Progenitor cell of endocrine pancreas (in vitro differentiated cells): ENCODE data around the gene TP53RK. TPM values are rescaled to one million over a fixed set of nuclear protein-coding genes. Genes with fewer than 3 reads are reported as not detected.

Experiments used
- DNase-seq: peaks from one replicate; pipeline ENCODE4 v3.0.0; 2021; ENCODE audit warnings: low spot score; ENCODE audit not compliant: unreplicated experiment
- H3K27ac Mint-ChIP-seq: 2 replicates; pipeline ENCODE4 v1.8.0; 2021; ENCODE audit warnings: mild to moderate bottlenecking, moderate library complexity, mixed read lengths
- H3K27me3 Mint-ChIP-seq: 2 replicates; pipeline ENCODE4 v1.8.0; 2021; ENCODE audit warnings: mixed read lengths
- H3K36me3 Mint-ChIP-seq: 2 replicates; pipeline ENCODE4 v1.8.0; 2022; ENCODE audit warnings: mixed read lengths; ENCODE audit not compliant: insufficient read depth
- H3K4me1 Mint-ChIP-seq: 2 replicates; pipeline ENCODE4 v1.8.0; 2021; ENCODE audit warnings: low read depth, mixed read lengths
- H3K4me3 Mint-ChIP-seq: 2 replicates; pipeline ENCODE4 v1.8.0; 2021; ENCODE audit warnings: low read depth, mild to moderate bottlenecking, moderate library complexity, mixed read lengths
- H3K9me3 Mint-ChIP-seq: 2 replicates; pipeline ENCODE4 v1.8.0; 2021; ENCODE audit warnings: low read depth, mixed read lengths
- total RNA-seq: library from RNA; stranded (reverse); gene quantifications from 2 replicates; pipeline ENCODE4 v1.2.1, GENCODE V29; 2021
- TF ChIP-seq, protein P1 (sequence below): fragments of 200-600 bp; sonication (generic); IDR thresholded peaks from one replicate; pipeline ENCODE4 v1.5.0; 2021; ENCODE audit warnings: antibody characterized with exemption, mild to moderate bottlenecking; ENCODE audit not compliant: unreplicated experiment

The TP53RK gene
- total RNA-seq, 1 donor from 2014 or later = 11.5 TPM

- Mint-ChIP-seq H3K36me3 (no peaks in the 10 kb centered on the region), H3K4me3 (no peak overlapping the region), H3K27me3 (no peaks in the 10 kb centered on the region), H3K4me1 (peaks cover 3% of the 10 kb centered on the region), H3K27ac (no peak overlapping the region), H3K9me3 (no peaks in the 10 kb centered on the region)
- TF ChIP-seq, protein P1, sequence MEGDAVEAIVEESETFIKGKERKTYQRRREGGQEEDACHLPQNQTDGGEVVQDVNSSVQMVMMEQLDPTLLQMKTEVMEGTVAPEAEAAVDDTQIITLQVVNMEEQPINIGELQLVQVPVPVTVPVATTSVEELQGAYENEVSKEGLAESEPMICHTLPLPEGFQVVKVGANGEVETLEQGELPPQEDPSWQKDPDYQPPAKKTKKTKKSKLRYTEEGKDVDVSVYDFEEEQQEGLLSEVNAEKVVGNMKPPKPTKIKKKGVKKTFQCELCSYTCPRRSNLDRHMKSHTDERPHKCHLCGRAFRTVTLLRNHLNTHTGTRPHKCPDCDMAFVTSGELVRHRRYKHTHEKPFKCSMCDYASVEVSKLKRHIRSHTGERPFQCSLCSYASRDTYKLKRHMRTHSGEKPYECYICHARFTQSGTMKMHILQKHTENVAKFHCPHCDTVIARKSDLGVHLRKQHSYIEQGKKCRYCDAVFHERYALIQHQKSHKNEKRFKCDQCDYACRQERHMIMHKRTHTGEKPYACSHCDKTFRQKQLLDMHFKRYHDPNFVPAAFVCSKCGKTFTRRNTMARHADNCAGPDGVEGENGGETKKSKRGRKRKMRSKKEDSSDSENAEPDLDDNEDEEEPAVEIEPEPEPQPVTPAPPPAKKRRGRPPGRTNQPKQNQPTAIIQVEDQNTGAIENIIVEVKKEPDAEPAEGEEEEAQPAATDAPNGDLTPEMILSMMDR = no peak
- DNase-seq = no peak
Observed at GRCh38 chr20:46637020-46637419, 52.2 kb downstream of the TP53RK start.

DNA sequence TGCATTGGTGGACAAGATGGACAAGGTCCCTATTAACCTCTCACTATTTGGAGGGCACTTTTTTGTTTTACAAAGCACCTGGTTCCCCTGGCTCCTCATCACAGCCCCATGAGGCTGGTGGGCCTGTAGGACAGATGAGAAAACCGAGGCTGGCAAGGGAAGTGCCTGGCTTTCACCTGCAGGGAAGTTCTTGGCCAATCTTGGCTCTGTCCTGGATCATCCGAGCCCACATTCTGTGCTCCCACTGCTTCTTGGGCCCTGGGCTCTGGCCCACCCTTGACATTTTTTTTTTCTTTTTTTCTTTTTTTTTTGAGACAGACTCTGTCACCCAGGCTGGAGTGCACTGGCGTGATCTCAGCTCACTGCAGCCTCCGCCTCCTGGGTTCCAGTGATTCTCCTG is 52.7 kb downstream of the TP53RK start:
- TF ChIP-seq, protein P1 = no peak
- no peaks in the 10 kb centered on the region for H3K27me3 Mint-ChIP-seq
- H3K36me3 Mint-ChIP-seq = no peaks in the 10 kb centered on the region
- H3K9me3 Mint-ChIP-seq = no peaks in the 10 kb centered on the region
- H3K27ac Mint-ChIP-seq = no peak overlapping the region
- DNase-seq = no peak
- no peak overlapping the region for H3K4me3 Mint-ChIP-seq
- peaks cover 3% of the 10 kb centered on the region for H3K4me1 Mint-ChIP-seq

DNA sequence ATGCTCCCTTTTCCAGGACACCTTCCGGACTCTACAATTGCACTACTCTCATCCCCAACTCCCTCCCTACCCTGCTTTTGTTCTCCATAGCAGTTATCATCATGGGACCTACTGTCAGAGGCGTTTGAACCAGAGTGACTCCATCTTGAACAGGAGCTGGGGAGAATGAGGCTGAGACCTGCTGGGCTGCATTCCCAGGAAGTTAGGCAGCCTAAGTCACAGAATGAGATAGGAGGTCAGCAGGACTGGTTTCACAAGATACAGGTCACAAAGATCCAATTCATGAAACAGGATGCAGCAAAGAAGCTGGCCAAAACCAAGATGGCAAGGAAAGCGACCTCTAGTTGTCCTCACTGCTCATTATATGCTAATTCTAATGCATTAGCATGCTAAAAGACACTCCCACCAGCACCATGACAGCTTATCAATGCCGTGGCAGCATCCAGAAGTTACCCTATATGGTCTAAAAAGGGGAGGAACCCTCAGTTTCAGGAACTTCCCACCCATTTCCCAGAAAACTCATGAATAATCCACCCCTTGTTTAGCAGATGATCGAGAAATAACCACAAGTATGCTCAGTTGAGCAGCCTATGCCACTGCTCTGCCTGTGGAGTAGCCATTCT is 53.6 kb downstream of the TP53RK start:
- H3K4me1 Mint-ChIP-seq = peaks cover 4% of the 10 kb centered on the region
- no peak overlapping the region for H3K4me3 Mint-ChIP-seq
- no peaks in the 10 kb centered on the region for H3K9me3 Mint-ChIP-seq
- TF ChIP-seq, protein P1 = no peak
- DNase-seq = no peak
- no peaks in the 10 kb centered on the region for H3K27me3 Mint-ChIP-seq
- no peak overlapping the region for H3K27ac Mint-ChIP-seq
- no peaks in the 10 kb centered on the region for H3K36me3 Mint-ChIP-seq

GRCh38 chr20:46634528-46634927 is 54.7 kb downstream of the TP53RK start:
- H3K9me3 Mint-ChIP-seq = peaks cover 4% of the 10 kb centered on the region
- DNase-seq = no peak
- TF ChIP-seq, protein P1 = no peak
- no peak overlapping the region for H3K4me3 Mint-ChIP-seq
- H3K4me1 Mint-ChIP-seq = peaks cover 4% of the 10 kb centered on the region
- peaks cover 2% of the 10 kb centered on the region for H3K36me3 Mint-ChIP-seq
- no peaks in the 10 kb centered on the region for H3K27me3 Mint-ChIP-seq
- no peak overlapping the region for H3K27ac Mint-ChIP-seq

Other genes with a start within 250 kb of the TP53RK start
- gene ZNF334, start 175.9 kb downstream of the TP53RK start, total RNA-seq = 38.0 and 38.7 TPM in 2 replicates
- not detected in 2 replicates for gene OCSTAMP, start 138.8 kb downstream of the TP53RK start, total RNA-seq
- gene SLC13A3, start 38.0 kb downstream of the TP53RK start, total RNA-seq = 2.9 and 5.0 TPM in 2 replicates
- gene SLC2A10, start 20.2 kb upstream of the TP53RK start, total RNA-seq = 16.1 and 16.6 TPM in 2 replicates
- 0.53 and 0.73 TPM in 2 replicates for gene EYA2, start 205.4 kb upstream of the TP53RK start, total RNA-seq